AG10803 (cell line): ENCODE data around the gene TRPM6.

Experiments
- DNase-seq: peaks from one replicate; pipeline ENCODE4 v3.0.0; 2010; ENCODE audit warnings: low read depth
- H3K4me3 ChIP-seq: 2 replicates; pipeline ENCODE4 v1.5.1; 2011; ENCODE audit warnings: mild to moderate bottlenecking, low read length, control low read depth
- TF ChIP-seq, protein P1 (sequence below): conservative IDR thresholded peaks from 2 replicates; pipeline ENCODE4 v1.5.1; 2011; ENCODE audit warnings: mild to moderate bottlenecking, low read length, control low read depth, inconsistent platforms

TRPM6 gene

DNA sequence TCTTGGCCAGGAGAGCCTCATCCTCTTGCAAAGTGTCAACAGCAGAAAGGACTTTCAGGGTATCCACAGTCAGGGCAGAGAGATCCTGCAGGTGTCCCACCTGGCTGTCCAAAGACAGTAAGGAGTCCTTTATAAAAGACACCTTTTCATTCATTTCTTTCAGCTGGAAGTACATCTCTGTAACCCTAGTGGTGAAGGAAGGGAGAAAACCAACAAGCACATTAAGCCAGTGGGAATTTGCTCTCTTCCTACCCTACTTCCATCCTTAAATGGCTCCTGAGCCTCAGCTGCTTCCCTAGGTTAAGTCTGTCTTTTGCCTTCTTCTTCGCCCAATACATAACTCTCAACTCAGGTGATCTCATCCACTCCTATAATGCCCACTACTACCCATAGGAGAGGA lies 124.8 kb downstream of the TRPM6 start:
- TF ChIP-seq, protein P1, sequence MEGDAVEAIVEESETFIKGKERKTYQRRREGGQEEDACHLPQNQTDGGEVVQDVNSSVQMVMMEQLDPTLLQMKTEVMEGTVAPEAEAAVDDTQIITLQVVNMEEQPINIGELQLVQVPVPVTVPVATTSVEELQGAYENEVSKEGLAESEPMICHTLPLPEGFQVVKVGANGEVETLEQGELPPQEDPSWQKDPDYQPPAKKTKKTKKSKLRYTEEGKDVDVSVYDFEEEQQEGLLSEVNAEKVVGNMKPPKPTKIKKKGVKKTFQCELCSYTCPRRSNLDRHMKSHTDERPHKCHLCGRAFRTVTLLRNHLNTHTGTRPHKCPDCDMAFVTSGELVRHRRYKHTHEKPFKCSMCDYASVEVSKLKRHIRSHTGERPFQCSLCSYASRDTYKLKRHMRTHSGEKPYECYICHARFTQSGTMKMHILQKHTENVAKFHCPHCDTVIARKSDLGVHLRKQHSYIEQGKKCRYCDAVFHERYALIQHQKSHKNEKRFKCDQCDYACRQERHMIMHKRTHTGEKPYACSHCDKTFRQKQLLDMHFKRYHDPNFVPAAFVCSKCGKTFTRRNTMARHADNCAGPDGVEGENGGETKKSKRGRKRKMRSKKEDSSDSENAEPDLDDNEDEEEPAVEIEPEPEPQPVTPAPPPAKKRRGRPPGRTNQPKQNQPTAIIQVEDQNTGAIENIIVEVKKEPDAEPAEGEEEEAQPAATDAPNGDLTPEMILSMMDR, result no peak
- no peak overlapping the region for H3K4me3 ChIP-seq
- no peak for DNase-seq

DNA sequence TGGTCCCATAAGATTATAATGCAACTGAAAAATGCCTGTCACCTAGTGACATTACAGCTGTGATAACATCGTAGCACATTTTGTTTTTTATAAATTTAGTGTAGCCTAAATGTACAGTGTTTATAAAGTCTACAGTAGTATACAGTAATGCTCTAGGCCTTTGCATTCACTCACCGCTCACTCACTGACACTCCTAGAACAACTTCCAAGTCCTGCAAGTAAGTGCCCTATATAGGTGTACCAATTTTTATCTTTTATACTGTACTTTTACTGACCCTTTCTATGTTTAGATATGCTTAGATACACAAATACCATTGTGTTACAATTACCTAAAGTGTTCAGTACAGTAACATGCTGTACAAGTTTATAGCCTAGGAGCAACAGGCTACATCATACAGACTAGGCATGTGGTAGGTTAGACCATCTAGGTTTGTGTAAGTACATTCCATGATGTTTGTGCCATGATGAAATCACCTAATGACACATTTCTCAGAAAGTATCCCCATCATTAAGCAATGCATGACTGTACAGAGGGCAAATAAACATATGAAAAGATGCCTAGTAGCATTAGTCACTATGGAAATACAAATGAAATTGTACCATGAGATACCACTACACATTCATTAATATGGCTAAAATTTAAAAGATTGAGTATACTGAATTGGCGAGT lies 127.6 kb downstream of the TRPM6 start:
- TF ChIP-seq, protein P1, result no peak
- DNase-seq, result peak; percentile 81
- no peak overlapping the region for H3K4me3 ChIP-seq

DNA sequence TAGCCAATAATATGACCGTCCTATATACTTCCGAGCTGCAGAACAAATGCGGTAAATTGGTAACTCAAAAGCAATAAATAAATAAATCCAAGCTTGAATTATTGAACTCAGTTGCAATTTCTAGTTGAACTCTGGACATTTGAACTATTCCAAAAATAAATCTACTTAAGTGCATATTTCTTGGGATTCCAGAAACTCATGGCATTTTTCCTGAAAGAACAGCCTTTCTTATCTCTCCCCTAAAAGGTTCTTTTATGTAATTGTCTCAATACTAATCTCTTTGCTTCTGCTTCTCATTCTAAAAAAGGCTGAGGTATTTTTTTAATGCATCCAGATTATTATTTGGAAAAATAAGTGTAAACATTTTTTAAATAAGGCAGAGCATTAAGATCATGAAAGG lies 131.7 kb downstream of the TRPM6 start:
- no peak overlapping the region for H3K4me3 ChIP-seq
- DNase-seq, result no peak
- TF ChIP-seq, protein P1, result no peak

DNA sequence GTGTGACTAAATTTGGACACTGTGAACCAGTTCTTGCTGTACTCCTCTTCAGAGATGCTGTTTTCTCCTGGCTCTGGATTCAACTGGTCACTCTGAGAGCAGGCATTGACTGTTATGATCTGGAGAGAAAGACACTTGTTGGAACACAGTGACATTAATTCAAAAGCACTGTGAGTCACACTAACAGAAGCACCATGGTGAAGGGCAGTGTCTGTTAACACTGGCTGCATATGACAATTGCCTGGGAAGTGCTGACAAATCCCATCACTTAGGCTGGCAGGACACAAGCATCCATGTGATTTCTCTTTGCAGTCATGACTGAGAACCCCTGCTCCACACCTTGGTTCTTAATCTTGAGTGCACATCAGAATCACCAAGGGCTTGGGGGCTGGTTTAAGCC lies 132.4 kb downstream of the TRPM6 start:
- TF ChIP-seq, protein P1, result no peak

DNA sequence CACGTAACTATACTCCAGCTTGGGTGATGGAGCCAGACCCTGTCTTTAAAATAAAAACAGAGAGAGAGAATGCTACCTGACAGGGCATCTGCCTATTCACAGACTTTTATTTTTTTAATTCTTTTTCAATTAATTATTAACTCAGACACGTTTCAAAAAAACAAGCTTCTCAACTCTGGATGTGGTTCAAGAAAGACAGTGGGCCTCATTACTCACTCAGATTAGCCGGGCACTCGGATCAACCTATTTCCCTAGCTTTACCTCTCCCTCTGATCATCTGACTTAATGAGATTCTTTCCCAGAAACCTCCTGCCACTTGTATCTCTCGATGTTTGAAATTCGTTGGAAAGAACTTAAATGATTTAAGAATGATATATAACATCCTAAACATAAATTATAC lies 134.1 kb downstream of the TRPM6 start:
- no peak overlapping the region for H3K4me3 ChIP-seq
- DNase-seq, result no peak
- TF ChIP-seq, protein P1, result no peak

More for the DNA sequence above, 132.4 kb downstream of the TRPM6 start:
- no peak overlapping the region for H3K4me3 ChIP-seq
- no peak for DNase-seq

DNA sequence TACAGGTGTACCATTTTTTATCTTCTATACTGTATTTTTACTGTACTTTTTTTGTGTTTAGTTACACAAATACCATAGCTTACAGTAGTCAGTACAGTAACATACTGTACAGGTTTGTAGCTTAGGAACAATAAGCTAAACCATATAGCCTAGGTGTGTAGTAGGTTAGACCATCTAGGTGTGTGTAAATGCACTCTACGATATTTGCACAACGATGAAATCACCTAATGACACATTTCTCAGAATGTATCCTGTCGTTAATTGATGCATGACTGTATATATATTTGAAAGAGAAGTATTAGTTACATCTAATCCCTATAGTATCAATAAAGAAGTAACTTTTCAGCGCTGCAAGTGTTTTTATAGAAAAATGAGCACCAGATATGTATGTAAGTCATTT lies 138.8 kb downstream of the TRPM6 start:
- TF ChIP-seq, protein P1, result no peak
- H3K4me3 ChIP-seq, result no peak overlapping the region

DNA sequence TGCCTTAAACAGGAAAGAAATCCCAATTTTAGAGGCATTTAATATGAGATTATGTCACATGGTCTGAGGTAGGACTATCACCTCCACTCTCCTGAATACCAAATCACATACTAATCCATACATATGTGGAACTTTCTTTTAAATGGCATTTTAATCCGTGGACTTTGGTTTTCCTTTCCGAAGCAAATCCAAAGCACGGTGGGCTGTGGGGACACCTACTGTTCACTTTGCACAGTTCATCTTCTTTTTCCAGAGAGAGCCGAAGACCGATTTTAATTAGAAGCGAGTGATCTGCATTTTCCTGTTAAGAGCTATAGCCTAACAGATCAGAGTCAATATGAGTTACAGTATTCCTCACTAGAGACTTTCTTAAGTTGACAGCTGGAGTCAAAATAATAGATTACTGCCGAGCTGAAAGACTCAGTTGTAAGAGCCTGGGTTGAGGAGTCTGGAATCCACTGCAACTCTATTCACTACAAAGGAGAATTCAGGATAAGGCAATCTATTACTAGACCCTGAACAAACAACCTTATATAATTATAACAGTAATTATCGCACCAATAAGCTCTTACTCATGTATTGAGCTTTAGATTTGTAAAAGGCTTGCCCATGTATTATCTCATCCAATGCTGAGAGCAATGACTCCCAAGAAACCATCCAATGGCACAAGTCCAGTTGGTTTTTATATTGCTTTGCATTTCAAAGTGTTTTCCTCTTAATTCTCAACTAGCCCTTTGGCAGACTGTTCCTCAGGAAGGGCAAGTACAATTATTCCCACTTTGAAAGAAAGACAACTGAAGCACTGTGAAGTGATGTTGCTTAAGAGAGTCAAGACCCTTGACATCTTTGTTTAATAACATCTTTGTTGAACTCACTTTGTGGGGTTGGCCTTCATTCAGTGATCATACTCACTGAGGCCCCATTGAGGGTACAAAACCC lies 144.7 kb downstream of the TRPM6 start:
- peak; percentile 24 for DNase-seq
- TF ChIP-seq, protein P1, result peak; percentile 84
- no peak overlapping the region for H3K4me3 ChIP-seq

More for the DNA sequence above, 138.8 kb downstream of the TRPM6 start:
- no peak for DNase-seq
